WERI-Rb-1 (cell line): ENCODE measurements around the gene NIN.

Source experiments
- DNase-seq: peaks from one replicate; pipeline ENCODE4 v3.0.0-alpha.2; 2020
- H3K27ac ChIP-seq: fragments of 250-450 bp; sonication (Bioruptor Pico); 2 replicates; pipeline ENCODE4 v1.5.1; 2020; ENCODE audit warnings: mild to moderate bottlenecking, moderate library complexity
- H3K27me3 ChIP-seq: fragments of 250-450 bp; sonication (Bioruptor Pico); 2 replicates; pipeline ENCODE4 v1.5.1; 2021; ENCODE audit warnings: mild to moderate bottlenecking, low read depth, moderate library complexity; ENCODE audit not compliant: insufficient read depth, severe bottlenecking
- H3K36me3 ChIP-seq: fragments of 250-450 bp; sonication (Bioruptor Pico); 2 replicates; pipeline ENCODE4 v1.5.1; 2020; ENCODE audit warnings: mild to moderate bottlenecking, moderate library complexity
- H3K4me3 ChIP-seq: 2 replicates; pipeline ENCODE4 v1.5.1; 2011; ENCODE audit warnings: low read depth, mild to moderate bottlenecking, control low read depth, low read length
- H3K9me3 ChIP-seq: fragments of 250-450 bp; sonication (Bioruptor Pico); 2 replicates; pipeline ENCODE4 v1.5.1; 2021; ENCODE audit warnings: mild to moderate bottlenecking, moderate library complexity; ENCODE audit not compliant: severe bottlenecking
- TF ChIP-seq, protein P1 (sequence below): IDR thresholded peaks from 2 replicates; pipeline ENCODE4 v1.5.1; 2011; ENCODE audit warnings: low read depth, mild to moderate bottlenecking, control low read depth, inconsistent platforms, low read length

NIN gene

DNA sequence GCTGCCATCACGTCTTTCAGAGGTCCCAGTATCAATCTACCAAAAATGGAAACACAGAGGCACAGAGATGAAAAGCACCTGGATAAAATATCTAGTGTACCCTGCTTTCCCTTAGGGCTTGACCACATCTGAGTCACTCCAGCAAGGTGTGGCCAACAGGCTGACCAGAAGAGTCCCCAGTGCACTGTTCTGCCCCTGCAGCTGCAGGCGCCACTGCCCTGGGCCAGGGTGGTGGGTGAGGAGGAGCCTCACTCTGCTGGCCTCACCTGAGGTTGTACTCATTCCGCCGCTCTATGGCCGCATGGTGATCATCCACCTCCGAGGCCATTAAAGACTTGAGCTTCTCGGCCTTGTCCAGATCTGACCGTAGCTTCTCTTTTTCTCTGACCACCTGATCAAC, 60.4 kb downstream of the NIN start:
- Histone ChIP-seq H3K36me3 (peaks cover 73% of the 10 kb centered on the region), H3K4me3 (no peak overlapping the region), H3K27me3 (no peaks in the 10 kb centered on the region), H3K27ac (no peak overlapping the region), H3K9me3 (no peaks in the 10 kb centered on the region)
- no peak for DNase-seq
- TF ChIP-seq, protein P1, sequence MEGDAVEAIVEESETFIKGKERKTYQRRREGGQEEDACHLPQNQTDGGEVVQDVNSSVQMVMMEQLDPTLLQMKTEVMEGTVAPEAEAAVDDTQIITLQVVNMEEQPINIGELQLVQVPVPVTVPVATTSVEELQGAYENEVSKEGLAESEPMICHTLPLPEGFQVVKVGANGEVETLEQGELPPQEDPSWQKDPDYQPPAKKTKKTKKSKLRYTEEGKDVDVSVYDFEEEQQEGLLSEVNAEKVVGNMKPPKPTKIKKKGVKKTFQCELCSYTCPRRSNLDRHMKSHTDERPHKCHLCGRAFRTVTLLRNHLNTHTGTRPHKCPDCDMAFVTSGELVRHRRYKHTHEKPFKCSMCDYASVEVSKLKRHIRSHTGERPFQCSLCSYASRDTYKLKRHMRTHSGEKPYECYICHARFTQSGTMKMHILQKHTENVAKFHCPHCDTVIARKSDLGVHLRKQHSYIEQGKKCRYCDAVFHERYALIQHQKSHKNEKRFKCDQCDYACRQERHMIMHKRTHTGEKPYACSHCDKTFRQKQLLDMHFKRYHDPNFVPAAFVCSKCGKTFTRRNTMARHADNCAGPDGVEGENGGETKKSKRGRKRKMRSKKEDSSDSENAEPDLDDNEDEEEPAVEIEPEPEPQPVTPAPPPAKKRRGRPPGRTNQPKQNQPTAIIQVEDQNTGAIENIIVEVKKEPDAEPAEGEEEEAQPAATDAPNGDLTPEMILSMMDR, result no peak

DNA sequence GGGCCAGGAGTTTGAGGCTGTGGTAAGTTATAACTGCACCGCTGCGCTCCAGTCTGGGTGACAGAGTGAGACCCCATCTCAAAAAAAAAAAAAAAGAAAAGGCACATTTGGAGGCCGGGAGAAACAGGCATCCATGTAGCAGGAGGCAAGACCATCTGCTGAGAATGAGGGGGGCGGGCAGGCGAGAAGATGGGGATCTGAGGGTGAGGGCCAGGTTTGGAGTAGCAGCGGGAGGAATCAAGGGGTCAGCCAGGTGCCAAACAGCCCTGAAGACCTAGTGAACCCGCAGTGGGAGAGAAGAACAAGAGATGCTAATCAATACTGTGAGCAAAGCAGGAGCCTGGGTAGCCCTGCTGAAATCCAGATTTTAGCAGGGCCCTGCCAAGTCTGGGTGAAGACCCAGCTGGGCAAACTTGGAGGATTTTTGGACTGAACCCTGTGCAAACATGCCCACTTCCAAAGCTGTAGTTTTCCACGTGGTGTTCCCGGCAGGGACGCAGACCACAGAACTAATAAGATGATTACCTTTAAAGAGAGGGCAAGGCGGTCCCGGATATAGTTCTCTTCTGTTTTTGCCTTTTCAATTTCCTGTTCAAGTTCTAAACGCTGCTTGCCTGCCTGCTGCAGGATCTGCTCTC, 61.0 kb downstream of the NIN start:
- Histone ChIP-seq H3K27ac (no peak overlapping the region), H3K9me3 (no peaks in the 10 kb centered on the region), H3K27me3 (no peaks in the 10 kb centered on the region), H3K4me3 (no peak overlapping the region), H3K36me3 (peaks cover 73% of the 10 kb centered on the region)
- TF ChIP-seq, protein P1, result no peak
- no peak for DNase-seq

DNA sequence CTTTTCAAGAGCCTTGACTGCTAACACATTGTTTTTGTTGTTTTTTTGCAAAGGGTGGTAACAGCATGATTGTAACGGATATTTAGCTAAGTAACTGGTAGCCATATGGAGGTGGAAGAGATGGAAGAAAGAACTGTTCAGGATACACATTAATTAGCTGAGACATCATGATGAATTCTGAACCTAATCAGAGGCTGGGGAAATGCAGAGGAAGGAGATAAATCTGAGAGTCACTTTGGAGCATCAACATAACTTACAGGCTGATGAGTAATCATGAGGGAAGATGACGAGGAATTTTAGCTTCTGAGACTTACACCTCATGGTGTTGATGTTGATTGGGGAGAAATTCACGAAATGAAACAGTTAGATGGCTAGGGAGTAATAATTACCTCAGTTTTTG, 62.3 kb downstream of the NIN start:
- TF ChIP-seq, protein P1, result no peak
- Histone ChIP-seq H3K9me3 (no peaks in the 10 kb centered on the region), H3K27me3 (no peaks in the 10 kb centered on the region), H3K36me3 (peaks cover 77% of the 10 kb centered on the region), H3K4me3 (no peak overlapping the region), H3K27ac (no peak overlapping the region)
- DNase-seq, result no peak

DNA sequence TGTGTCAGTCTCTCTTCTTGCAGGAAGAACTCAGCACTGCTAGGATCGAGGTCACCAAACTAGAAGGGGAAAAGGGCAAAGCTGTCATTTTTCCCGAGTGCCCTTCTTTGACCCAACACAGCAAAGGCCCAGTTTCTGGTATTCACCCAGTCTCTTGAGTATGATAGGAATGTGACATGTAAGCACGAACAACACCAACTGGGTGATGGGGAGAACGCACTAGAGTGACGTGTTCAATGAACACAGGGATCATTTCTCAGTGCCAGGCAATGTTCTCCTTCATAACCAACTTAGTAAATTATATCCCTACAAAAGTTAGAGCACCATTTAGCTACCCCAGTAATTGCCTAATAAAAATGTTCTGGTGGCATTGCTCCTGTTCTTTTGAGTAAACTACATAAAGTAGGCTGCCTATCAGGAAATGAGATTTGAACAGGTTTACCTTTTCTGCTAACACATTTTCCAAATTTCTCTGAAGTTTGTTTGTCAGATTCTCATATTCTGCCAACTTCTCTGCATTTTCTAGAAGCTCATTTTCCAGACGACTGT, 64.5 kb downstream of the NIN start:
- peaks cover 82% of the 10 kb centered on the region for H3K36me3 ChIP-seq
- H3K27me3 ChIP-seq, result no peaks in the 10 kb centered on the region
- TF ChIP-seq, protein P1, result no peak
- no peak overlapping the region for H3K4me3 ChIP-seq
- no peak overlapping the region for H3K27ac ChIP-seq
- no peak for DNase-seq
- H3K9me3 ChIP-seq, result no peaks in the 10 kb centered on the region

DNA sequence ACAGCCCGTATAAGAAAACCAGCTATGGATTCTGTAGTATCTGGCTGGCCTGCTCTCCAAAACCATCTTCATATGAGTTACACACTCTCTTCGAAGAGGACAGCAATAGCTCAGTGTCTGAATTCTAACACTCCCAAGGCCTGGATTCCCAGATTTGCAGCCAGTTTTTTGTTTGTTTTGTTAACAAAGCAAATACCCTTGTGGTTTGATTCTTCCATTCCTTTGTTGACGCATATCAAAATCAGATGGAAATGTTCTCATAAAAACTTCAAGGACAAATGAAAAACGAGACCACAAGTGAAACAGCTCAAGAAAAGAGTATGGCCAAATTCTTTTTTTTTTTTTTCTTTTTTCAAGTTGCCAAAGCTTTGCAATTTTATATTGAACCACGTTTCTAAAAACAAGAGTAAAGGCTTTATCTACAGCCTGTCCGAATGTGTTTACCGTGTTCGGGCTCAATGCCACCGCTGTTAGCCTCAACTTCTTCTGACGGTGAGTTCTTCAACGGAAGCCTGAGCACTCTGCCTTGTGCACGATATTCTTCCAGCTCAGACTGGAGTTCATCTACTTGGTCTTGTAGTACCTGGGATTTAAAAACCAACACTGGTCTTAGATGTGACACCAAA, 67.5 kb downstream of the NIN start:
- Histone ChIP-seq H3K27ac (no peak overlapping the region), H3K27me3 (no peaks in the 10 kb centered on the region), H3K4me3 (no peak overlapping the region), H3K9me3 (no peaks in the 10 kb centered on the region), H3K36me3 (peaks cover 81% of the 10 kb centered on the region)
- TF ChIP-seq, protein P1, result no peak
- DNase-seq, result no peak
